Measurements from ENCODE around the gene GALR3.
"Not testable (repeated sequence)": the region's sequence is repeated elsewhere in the genome, so short reads cannot be mapped to it uniquely, and the experiment has no call there.

Gene GALR3

DNA sequence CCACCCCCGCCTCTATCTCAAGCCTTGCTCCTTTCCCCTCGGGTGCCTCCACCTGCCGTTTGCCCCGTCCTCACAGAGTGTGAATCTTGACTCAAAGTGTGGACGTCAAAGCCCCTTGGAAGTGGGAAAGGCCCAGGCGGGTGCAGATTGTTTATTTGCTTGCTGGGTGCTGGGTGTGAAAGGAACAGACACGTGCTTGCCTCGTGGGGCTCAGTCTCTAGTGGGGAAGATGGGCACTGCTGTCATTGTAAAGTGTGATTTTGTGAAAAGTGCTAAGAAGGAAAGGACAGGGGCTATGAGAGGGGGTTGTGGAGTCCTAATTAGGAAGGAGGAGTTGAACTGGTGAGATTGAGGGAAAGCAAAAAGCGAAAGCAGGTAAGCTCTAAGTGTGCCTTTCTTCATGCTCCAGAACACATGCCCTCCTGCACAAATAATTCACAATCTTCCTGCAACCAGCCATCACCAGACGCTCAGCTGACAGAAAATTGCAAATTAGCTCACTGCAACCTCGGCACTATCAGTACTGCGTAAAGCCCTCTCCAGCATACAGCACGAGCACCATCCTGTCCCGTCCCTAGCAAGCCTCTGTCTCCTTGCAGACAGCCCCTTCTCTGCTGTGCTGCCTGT, 25.2 kb upstream of the GALR3 start:
- Mint-ChIP-seq H3K27ac (no peak overlapping the region), H3K4me3 (no peak overlapping the region), H3K4me1 (peaks cover 5% of the 10 kb centered on the region), H3K9me3 (no peaks in the 10 kb centered on the region), H3K27me3 (peaks cover 7% of the 10 kb centered on the region)
- DNase-seq (no peak), ATAC-seq (no peak)

DNA sequence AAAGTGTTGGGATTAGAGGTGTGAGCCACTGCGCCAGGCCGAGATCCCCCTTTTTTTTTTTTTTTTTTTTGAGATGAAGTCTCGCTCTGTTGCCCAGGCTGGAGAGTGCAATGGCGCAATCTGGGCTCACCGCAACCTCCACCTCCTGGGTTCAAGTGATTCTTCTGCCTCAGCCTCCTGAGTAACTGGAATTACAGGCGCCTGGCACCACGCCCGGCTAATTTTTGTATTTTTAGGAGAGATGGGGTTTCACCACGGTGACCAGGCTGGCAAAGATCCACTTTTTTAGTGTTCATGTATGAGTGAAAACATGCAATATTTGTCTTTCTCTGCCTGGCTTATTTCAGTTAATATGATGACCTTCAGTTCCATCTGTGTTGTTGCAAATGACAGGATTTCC, 23.2 kb upstream of the GALR3 start:
- not testable (repeated sequence) for H3K9me3 Mint-ChIP-seq, H3K27ac Mint-ChIP-seq, ATAC-seq, DNase-seq, H3K4me3 Mint-ChIP-seq
- Mint-ChIP-seq H3K27me3 (peaks cover 27% of the 10 kb centered on the region), H3K4me1 (peaks cover 21% of the 10 kb centered on the region)

DNA sequence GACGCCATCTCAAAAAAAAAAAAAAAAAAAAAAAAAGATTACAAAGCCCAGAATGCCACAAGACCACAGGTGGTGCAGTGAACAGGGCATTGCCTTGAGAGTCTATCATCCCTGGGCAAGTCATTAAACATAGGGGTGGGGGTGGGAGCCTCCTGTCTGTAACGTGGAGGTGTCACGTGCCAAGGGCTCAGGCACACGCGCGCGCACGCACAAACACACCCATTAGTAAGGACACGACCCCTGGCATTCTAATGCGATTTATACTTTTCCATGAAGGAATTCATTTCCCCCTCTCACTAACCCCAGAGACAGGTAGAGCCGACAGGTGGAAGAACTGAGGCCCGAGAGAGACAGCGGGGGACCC, 21.3 kb upstream of the GALR3 start:
- Mint-ChIP-seq H3K4me1 (peaks cover 39% of the 10 kb centered on the region), H3K9me3 (no peaks in the 10 kb centered on the region), H3K27ac (no peak overlapping the region), H3K4me3 (peak overlapping the region; percentile 76 to 79), H3K27me3 (peaks cover 47% of the 10 kb centered on the region)
- no peak for DNase-seq
- no peak for ATAC-seq

DNA sequence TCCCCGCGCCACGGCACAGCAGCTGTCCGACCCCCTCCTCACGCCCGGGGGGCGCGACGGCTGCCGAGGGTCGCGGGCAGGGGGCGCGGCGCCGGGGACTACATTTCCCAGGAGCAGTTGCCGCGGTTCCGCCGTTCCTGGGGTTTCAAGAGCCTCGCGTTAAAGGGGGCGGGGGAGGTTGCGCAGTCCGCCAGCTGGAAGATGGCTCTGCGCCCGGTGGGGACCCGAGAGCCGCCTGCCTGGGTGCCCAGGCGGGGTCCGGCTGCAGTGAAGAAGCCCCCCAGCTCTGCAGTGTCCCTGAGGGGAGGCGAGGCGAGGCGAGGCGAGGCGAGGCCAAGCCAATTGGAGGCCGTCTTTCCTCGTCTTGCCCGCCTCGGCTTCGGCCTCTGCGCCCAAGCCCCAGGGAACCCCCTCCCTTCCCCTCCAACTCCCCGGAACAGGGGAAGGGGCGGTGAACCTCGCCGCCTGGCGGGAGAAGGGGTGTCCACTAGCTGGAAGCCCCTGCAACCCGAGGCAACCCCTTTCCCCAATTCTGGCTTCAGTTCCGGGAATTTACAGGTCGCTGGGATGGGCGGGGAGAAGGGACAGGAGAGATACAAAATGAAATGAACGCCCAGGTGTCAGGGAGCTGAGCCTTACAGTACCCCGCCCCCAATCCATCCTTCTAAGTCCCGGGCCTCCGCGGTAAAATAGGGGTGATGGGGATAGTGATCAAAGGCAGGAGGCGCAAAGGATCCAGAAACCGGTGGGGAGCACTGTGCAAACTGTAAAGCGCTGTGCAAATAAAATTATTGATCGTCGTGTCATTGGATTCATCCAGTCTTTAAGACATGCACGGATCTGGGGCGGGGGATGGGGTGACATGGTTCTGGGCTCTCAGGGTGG, 20.6 kb upstream of the GALR3 start:
- Mint-ChIP-seq H3K4me3 (peak overlapping the region; percentile 76 to 79), H3K27ac (peak overlapping the region in 1 of 2 donors; percentile 45), H3K9me3 (no peaks in the 10 kb centered on the region), H3K27me3 (peaks cover 53% of the 10 kb centered on the region), H3K4me1 (peaks cover 44% of the 10 kb centered on the region)
- peak; percentile 23 for ATAC-seq
- no peak for DNase-seq

DNA sequence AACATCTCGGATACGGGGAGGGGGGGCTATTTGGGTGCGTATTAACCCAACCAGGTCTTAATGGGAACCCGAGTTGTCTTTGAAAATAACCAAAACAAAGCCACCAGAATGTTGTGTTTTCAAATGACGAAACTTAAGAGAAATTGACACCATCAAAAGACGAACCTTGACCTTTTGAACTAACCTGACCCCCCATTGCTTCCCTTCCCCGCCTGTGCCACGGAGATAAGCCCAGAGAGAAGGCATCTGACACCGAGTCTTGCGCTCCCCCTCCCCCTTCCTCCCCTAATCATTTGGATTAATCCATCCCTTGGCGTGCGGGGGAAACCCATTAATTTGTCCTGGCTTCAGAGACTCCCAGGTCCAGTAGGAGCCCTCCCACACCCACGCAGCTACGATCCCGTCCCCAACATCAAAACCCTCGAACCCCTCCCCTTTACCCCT, 20.0 kb upstream of the GALR3 start:
- peaks cover 60% of the 10 kb centered on the region for H3K27me3 Mint-ChIP-seq
- no peaks in the 10 kb centered on the region for H3K9me3 Mint-ChIP-seq
- ATAC-seq: no peak
- peaks cover 49% of the 10 kb centered on the region for H3K4me1 Mint-ChIP-seq
- peak overlapping the region; percentile 76 to 79 for H3K4me3 Mint-ChIP-seq
- no peak for DNase-seq
- peak overlapping the region in 1 of 2 donors; percentile 45 for H3K27ac Mint-ChIP-seq

DNA sequence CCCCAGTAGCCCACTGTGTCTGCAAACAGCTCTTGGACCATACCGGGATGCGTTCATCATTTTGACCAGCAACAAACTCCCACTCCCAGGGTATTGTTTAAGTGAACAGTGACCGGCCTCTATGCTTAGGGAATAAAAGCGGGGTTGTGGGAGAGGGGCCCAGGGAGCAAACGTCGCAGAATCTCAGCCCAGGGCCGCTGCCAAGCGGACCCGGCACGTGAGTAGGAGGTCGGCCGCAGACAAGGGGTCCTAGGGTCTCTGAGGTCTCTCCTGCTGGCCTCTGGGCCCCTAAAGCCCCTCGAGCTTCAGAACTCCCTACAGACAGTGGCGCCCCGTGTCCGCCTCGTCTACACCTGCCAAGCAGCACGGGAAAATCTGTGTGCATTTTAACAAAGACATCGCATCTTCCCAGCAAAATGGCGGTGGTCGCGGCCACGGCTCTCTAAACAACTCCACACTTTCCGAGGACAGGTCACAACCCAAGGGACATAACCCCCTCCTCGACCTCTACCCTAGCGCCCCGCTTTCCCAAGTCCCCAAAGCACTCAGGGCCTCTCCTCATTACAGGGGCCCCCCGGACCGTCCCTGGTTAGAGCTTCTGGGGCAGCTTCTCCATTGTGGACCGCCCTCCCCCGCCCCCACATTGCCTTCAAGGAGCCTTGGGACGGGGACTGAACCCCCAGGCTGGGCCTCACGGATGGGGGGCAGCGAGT, 19.4 kb upstream of the GALR3 start:
- H3K4me3 Mint-ChIP-seq: peak overlapping the region; percentile 79 to 81
- H3K4me1 Mint-ChIP-seq: peaks cover 54% of the 10 kb centered on the region
- H3K27ac Mint-ChIP-seq: peak overlapping the region in 1 of 2 donors; percentile 93
- no peaks in the 10 kb centered on the region for H3K9me3 Mint-ChIP-seq
- peaks cover 66% of the 10 kb centered on the region for H3K27me3 Mint-ChIP-seq
- DNase-seq: no peak
- no peak for ATAC-seq

DNA sequence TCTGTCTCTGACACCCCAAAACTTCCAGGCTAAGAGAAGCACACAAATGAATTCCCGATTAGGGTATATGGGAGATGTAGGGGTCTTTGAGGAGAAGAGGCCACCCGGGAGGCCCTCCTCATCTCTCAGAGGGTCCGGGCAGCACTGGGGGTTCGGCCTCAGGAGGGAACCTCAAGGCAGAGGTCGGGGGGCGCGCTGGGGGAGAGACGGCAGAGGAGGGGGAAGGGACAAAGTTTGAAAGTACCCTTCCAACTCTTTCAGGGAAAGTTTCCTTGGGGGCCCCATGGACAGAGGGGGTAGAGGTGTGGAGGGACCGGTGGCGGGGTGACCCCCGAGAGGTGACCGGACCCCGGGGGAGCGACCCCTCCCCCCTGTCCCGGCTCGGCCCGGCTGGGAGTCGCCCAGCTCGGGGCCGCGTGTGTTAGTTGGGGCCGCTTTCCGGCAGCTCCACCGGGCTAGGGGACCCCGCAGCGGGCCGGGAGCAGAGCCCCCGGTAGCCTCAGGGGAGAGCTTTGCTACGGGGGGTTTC, 18.8 kb upstream of the GALR3 start:
- peaks cover 55% of the 10 kb centered on the region for H3K4me1 Mint-ChIP-seq
- no peaks in the 10 kb centered on the region for H3K9me3 Mint-ChIP-seq
- DNase-seq: no peak
- peak overlapping the region; percentile 79 to 81 for H3K4me3 Mint-ChIP-seq
- H3K27ac Mint-ChIP-seq: peak overlapping the region; percentile 83 to 93
- ATAC-seq: no peak
- H3K27me3 Mint-ChIP-seq: peaks cover 72% of the 10 kb centered on the region

DNA sequence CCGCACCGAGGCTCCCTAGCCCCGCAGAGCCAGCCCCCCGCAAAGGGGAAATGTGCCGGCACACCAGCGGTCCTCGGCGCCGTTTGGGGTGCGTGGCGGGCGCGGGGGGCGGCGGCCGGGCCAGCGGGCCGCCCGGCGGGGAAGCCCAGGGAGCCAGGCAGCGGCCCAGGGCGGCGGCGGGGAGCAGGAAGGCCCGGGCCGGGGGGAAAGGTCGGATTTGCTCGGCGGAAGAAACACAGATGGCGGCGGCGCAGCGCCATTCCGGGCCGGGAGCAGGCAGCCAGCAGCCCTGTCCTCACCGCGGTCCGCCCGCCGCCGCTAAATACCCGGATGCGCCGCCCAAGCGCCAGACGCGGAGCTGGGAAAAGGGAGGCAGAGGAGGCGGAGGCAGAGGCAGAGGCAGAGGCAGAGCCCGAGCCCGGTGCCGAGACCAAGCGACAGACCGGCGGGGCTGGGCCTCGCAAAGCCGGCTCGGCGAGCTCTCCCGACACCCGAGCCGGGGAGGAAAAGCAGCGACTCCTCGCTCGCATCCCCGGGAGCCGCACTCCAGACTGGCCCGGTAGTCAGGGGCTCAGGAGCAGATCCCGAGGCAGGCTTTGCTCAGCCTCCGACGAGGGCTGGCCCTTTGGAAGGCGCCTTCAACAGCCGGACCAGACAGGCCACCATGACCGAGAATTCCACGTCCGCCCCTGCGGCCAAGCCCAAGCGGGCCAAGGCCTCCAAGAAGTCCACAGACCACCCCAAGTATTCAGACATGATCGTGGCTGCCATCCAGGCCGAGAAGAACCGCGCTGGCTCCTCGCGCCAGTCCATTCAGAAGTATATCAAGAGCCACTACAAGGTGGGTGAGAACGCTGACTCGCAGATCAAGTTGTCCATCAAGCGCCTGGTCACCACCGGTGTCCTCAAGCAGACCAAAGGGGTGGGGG, 18.0 kb upstream of the GALR3 start:
- Mint-ChIP-seq H3K4me3 (peak overlapping the region; percentile 81), H3K27ac (peak overlapping the region; percentile 88 to 93), H3K27me3 (peaks cover 79% of the 10 kb centered on the region), H3K4me1 (peaks cover 55% of the 10 kb centered on the region), H3K9me3 (no peaks in the 10 kb centered on the region)
- ATAC-seq (peak; percentile 33), DNase-seq (peak; percentile 73 to 81)

DNA sequence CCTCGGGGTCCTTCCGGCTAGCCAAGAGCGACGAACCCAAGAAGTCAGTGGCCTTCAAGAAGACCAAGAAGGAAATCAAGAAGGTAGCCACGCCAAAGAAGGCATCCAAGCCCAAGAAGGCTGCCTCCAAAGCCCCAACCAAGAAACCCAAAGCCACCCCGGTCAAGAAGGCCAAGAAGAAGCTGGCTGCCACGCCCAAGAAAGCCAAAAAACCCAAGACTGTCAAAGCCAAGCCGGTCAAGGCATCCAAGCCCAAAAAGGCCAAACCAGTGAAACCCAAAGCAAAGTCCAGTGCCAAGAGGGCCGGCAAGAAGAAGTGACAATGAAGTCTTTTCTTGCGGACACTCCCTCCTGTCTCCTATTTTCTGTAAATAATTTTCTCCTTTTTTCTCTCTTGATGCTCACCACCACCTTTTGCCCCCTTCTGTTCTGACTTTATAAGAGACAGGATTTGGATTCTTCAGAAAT, 17.3 kb upstream of the GALR3 start:
- H3K4me1 Mint-ChIP-seq: peaks cover 55% of the 10 kb centered on the region
- H3K27ac Mint-ChIP-seq: peak overlapping the region; percentile 27 to 78
- no peak for ATAC-seq
- no peak for DNase-seq
- no peaks in the 10 kb centered on the region for H3K9me3 Mint-ChIP-seq
- H3K27me3 Mint-ChIP-seq: peaks cover 79% of the 10 kb centered on the region
- H3K4me3 Mint-ChIP-seq: peak overlapping the region; percentile 69 to 81

DNA sequence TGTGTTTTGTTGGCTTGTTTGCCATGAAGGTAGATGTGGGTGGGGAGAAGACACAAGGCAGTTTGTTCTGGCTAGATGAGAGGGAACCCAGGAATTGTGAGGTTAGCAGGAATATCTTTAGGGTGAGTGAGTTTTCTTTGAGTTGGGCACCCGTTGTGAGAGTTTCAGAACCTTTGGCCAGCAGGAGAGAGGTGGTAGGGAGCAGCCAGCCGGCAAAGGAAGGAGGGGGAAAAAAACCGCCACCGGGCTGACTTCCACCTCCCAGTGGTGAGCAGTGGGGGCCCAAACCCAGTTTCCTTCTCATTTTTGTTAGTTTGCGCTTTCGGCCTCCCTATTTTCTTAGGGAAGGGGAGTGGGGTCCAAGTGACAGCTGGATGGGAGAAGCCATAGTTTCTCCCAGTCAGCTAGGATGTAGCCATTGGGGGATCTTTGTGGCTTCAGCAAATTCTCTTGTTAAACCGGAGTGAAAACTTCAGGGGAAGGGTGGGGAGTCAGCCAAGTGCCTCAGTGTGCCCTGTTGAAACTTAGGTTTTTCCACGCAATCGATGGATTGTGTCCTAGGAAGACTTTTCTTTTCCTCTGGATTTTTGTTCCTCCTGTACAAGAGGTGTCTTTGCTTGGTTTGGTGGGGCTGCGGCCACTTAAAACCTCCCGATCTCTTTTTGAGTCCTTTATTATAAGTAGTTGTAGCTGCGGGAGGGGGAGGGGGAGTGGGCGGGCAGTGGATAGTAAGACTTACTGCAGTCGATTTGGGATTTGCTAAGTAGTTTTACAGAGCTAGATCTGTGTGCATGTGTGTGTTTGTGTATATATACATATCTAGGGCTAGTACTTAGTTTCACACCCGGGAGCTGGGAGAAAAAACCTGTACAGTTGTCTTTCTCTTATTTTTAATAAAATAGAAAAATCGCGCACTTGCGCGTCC, 16.5 kb upstream of the GALR3 start:
- Mint-ChIP-seq H3K27ac (peak overlapping the region; percentile 27 to 78), H3K27me3 (peaks cover 79% of the 10 kb centered on the region), H3K9me3 (no peaks in the 10 kb centered on the region), H3K4me3 (peak overlapping the region; percentile 69 to 81), H3K4me1 (peaks cover 55% of the 10 kb centered on the region)
- ATAC-seq: no peak
- no peak for DNase-seq

DNA sequence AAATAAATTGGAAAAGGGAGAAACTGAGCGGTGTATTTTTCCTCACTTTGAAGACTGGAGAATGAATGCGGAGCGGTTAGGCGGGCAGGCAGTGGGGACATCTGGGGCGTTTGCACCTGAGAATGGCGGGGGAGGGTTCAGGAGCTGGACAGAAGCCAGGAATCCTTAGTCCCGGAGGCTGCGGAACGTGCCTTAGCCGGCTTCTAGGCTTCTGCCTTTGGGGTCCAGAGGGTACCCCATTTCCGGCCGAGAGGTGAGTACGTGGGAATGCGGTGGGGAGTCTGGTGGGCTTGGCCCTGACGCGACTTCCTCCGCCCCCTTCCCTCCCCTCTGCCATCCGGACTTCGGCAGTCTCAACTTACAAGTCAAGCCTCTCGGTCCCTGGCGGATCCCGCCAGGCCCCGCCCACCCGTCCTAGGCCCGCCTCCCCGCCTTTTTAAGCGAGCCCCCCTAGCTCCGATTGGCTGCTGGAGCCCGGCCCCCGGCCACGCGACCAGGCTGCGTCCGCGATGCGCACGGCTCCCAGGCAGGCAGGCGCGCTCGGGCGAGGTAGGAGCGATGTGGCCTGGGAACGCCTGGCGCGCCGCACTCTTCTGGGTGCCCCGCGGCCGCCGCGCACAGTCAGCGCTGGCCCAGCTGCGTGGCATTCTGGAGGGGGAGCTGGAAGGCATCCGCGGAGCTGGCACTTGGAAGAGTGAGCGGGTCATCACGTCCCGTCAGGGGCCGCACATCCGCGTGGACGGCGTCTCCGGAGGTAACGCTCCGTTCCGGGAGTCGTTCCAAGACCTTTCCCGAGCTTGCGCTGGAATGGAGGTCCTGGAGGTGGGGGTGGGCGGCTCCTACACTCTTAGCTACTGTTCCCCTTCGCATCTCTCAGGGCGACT, 15.5 kb upstream of the GALR3 start, which contains the start of gene GCAT:
Gene GCAT, plus strand, starts transcription at position 525 of the 884 bp plus-strand sequence. Its CDS starts 34 bp downstream, at position 559.
- Mint-ChIP-seq H3K27ac (peak within 1 kb of the TSS; percentile 19 to 57), H3K9me3 (no peaks in the 10 kb centered on the region), H3K4me3 (peak within 1 kb of the TSS; percentile 69 to 81), H3K4me1 (peaks cover 54% of the 10 kb centered on the region), H3K27me3 (peaks cover 82% of the 10 kb centered on the region)
- ATAC-seq (peak; percentile 94), DNase-seq (peak; percentile 84 to 90)

DNA sequence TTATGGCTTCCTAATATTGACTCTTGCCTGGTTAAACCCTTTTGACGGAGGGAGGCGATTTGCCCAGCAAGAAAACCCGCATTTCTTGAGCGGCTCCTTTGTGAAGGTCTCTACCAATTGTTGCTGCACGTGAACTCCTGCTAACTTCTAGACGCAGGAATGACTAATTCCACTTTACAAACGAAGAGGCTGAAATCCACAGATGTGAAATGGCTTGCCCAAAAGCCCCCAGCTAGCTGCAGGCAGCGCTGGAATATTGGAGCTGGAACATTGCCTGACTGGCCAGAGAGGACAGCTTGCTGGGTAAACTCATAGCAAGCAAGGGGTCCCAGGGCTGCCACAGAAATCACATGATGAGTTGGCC, 14.9 kb upstream of the GALR3 start:
- Mint-ChIP-seq H3K9me3 (no peaks in the 10 kb centered on the region), H3K27ac (no peak overlapping the region), H3K4me3 (peak overlapping the region; percentile 69 to 81), H3K4me1 (peaks cover 47% of the 10 kb centered on the region), H3K27me3 (peaks cover 78% of the 10 kb centered on the region)
- no peak for ATAC-seq
- no peak for DNase-seq

Measured in stimulated activated naive CD8-positive, alpha-beta T cell treated with anti-CD3 and anti-CD28 coated beads, Interleukin-15, amount 100 ng/mL, for 72 hours (primary cell).